NCI-H1694 treated with DMSO at 0.1 percent for 48 hours (cell line): ENCODE data around the gene GAB3.

Experiments used
- DNase-seq: peaks from one replicate; lab custom pipeline; 2025; lab: John Stamatoyannopoulos, UW

GAB3 gene, protein sequence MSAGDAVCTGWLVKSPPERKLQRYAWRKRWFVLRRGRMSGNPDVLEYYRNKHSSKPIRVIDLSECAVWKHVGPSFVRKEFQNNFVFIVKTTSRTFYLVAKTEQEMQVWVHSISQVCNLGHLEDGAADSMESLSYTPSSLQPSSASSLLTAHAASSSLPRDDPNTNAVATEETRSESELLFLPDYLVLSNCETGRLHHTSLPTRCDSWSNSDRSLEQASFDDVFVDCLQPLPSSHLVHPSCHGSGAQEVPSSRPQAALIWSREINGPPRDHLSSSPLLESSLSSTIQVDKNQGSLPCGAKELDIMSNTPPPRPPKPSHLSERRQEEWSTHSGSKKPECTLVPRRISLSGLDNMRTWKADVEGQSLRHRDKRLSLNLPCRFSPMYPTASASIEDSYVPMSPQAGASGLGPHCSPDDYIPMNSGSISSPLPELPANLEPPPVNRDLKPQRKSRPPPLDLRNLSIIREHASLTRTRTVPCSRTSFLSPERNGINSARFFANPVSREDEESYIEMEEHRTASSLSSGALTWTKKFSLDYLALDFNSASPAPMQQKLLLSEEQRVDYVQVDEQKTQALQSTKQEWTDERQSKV

GRCh38 chrX:154750301-154751202 is at the start of gene GAB3:
Gene GAB3, minus strand, starts transcription at chrX:154751077. Its CDS starts 52 bp downstream, at chrX:154751025.
- peak; percentile 10 for DNase-seq

- no peak for DNase-seq
These were observed 48.9 kb upstream of the GAB3 start for GRCh38 chrX:154799556-154800348.

- DNase-seq = no peak
These were observed 46.1 kb upstream of the GAB3 start for GRCh38 chrX:154797006-154797405.

DNA sequence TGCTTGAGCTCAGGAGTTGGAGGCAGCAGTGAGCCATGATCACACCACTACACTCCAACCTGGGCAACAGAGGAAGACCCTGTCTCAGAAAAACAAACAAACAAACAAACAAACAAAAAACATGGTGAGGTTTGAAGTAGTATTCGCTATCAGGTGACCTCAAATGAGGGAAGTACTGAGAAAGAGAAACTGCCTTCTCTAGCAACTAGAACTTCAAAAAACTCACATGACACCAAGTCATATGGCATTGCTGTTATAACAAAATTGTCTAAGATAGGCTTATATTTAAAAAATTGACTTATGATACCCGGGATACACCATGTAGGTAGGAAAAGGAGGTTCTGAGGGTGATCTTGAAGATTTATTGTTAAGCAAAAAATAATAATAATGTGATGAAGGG is 44.1 kb upstream of the GAB3 start:
- DNase-seq = no peak

- no peak for DNase-seq
These were observed 42.4 kb upstream of the GAB3 start for GRCh38 chrX:154793084-154793795.

DNA sequence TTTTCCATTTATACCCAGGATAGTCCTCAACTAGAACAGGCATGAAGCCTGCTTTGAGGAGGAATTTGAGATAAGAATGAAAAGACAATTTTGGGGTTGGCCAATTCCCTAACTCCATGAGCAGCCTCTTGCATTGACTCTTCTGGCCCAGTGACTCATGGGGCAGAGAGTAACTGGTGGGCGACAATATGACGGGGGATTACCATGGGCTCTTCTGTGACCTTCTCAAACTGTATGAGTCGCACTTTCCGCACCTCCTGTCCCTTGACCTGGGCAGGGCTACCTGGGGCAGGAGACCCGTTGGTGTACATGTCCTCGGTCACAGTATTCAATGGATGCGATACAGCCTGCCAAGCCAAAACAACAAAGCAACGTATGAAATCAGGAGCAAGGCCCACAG is 41.1 kb upstream of the GAB3 start:
- no peak for DNase-seq

DNA sequence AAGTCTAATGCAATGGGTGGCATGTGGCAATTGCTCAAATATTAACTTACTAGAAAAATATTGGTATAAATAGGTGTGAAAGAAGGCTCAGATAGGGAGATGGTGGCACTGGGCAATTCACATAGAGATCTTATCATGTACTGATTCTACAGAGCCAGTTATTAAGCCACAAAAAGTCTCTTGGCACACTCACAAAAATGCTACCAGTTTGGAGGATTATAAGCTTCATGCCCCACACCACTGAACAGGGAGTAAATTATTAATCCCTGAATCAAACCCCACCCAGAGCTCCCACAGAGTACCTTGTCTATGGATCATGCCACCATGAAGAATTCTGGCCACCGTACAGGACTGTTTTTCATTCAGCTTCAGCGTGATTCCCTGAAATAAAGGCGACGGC is 40.6 kb upstream of the GAB3 start:
- DNase-seq = no peak

DNA sequence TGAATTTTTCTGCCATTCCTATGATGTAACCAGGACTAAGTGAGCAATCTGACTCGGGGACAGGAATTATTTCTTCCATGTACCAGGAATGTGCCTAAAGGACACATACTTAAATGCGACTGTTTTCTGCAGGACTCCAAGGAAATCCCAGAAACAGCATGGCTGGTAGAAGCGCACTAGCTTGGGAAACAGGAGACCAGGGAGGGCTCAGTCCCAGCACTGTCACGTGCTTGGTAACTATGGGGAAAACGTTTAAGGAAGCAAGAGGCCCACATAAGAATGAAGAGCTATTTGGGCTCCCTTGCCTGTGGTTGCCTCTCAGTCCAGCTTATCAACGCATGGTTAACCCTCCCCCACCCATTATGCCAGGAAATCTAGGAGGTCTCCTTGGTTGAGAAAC is 34.8 kb upstream of the GAB3 start:
- DNase-seq = no peak

GRCh38 chrX:154784149-154784995 is 33.5 kb upstream of the GAB3 start:
- DNase-seq = no peak

DNA sequence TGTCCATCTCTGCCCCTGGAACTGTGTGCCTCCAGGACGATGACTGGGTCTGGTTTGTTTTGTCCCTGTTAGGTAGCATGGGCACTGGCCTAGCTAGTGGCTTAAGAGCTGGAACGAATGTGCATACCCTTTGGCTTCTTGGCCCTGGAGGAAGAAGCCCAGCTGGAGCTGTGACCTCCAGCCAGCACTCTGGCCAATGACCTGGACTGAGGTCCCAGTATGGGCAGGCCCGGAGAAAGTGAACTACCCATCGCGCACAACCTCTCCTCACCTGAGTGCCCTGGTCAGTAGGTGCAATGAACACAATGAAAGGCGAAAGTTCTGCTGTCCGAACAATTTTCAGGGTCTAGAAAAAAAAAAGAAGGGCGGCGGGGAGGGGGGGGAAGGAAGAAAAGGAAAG is 30.1 kb upstream of the GAB3 start:
- no peak for DNase-seq

GRCh38 chrX:154779261-154779660 is 28.4 kb upstream of the GAB3 start:
- no peak for DNase-seq

DNA sequence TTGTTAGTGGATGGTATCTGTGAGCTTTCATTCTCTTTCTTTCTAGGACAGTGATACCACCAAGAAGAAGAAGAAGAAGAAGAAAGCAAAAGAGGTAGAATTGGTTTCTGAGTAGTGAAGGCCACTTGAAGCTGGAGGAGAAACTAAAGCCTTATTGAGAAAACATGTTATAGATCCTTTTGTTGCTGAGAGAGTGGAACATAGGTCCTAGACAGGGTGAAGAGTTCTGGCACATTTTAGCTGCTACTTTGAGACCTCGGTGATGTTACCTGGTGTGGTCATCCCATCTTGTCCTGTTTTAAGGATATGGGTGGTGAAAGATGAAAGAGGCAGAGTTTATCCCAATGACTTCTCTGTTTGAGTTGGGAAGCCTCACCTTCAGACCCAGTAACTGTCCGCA is 25.9 kb upstream of the GAB3 start:
- DNase-seq = no peak

- peak; percentile 7 for DNase-seq
These were observed 24.8 kb upstream of the GAB3 start for GRCh38 chrX:154775419-154776349.

GRCh38 chrX:154774622-154775021 is 23.7 kb upstream of the GAB3 start:
- no peak for DNase-seq

DNA sequence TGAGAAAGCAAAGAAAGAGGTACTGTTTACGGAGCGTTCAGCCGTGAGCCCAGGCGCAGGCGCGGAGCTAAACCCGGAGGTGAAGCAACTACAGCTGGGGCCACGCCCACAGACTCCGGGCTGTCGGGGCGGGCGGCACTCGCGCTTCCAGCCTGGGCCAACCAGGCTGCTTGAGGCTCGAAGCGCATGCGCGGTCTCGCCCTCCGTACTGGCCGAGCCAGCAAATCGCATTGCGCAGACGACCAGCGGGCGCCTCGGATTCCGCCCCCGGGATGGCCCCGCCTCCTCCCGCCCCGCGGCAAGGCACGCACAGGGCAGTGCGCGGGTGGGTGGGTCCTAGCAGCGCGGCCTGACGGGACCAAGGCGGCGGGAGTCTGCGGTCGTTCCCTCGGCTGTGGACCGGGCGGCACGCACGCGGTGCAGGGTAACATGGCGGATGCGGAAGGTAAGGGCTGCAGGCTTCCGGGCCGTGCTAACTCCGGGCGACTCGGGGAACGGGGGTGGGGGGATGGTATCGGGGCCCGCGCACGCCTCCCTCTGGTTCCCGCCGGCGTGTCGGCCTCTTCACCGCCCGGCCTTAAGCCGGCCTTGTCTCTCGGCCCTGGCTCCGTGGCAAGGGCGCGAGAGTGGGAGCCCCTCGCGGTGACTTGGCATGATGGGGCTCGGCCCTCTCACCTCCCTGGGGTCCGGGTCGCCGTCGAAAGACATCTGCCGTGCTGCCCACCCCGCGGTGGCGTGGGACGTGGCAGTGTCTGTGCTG is 11.8 kb upstream of the GAB3 start, which contains the start of gene DKC1:
TSS of gene DKC1 (plus strand) at position 328 of the 760 bp plus-strand sequence. CDS start at position 430, 102 bp downstream.
- peak; percentile 94 for DNase-seq

DNA sequence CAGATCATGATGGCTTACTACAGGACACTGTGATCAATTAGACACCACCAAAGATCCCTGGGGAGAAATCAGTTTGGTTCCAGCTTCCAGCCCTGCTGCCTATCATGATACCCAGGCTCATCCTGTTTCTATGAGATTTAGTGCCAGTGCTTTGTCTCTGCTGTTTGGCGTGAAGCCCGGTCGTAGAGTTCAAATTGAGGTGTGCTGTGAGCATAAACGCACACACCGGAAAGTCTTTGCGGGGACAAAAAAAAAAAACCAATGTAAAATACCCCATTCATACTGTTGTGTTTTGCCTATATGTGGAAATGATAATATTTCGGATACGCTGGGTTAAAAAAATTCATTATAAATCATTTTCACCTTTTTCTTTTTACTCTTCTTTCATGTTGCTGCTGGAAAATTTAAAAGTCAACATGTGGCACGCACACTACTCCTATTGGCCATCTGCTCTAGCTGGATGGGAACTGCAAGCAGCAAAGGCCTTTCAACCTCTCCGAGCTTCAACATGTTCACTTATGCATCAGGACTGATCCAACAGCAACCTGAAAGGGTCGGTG is 11.2 kb upstream of the GAB3 start:
- DNase-seq = peak; percentile 51

GRCh38 chrX:154758696-154759095 is 7.8 kb upstream of the GAB3 start:
- no peak for DNase-seq
